Activated CD8-positive, alpha-beta T cell treated with anti-CD3 and anti-CD28 coated beads for 36 hours (primary cell): ENCODE data around the gene RAD51B. TPM values are rescaled to one million over a fixed set of nuclear protein-coding genes. Genes with fewer than 3 reads are reported as not detected.

ENCODE experiments used
- ATAC-seq: fragments of 200-7000 bp; cut with Tn5 transposase; one replicate; pipeline ENCODE4 v1.10.0; 2021; ENCODE audit warnings: mild to moderate bottlenecking, moderate library complexity
- CTCF ChIA-PET: fragments of 350-600 bp; sonication (Branson Sonifier 250); formaldehyde crosslinking; loops from one replicate; lab custom pipeline; 2021; ENCODE audit warnings: antibody characterized with exemption; lab: Charles Lee
- POLR2A ChIA-PET: fragments of 350-600 bp; sonication (Branson Sonifier 250); formaldehyde crosslinking; loops from one replicate; lab custom pipeline; 2021; ENCODE audit warnings: antibody characterized with exemption; lab: Charles Lee
- DNase-seq: peaks from one replicate; pipeline ENCODE4 v3.0.0-alpha.2; 2020
- H3K27ac Mint-ChIP-seq: one replicate; pipeline ENCODE4 v1.8.0; 2021; ENCODE audit warnings: mild to moderate bottlenecking, mixed read lengths
- H3K27me3 Mint-ChIP-seq: one replicate; pipeline ENCODE4 v1.8.0; 2021; ENCODE audit warnings: mixed read lengths
- H3K36me3 Mint-ChIP-seq: one replicate; pipeline ENCODE4 v1.8.0; 2021; ENCODE audit warnings: low read depth, mixed read lengths
- H3K4me1 Mint-ChIP-seq: one replicate; pipeline ENCODE4 v1.8.0; 2021; ENCODE audit warnings: low read depth, mixed read lengths
- H3K4me3 Mint-ChIP-seq: one replicate; pipeline ENCODE4 v1.8.0; 2021; ENCODE audit warnings: mild to moderate bottlenecking, moderate library complexity, mixed read lengths
- H3K9me3 Mint-ChIP-seq: one replicate; pipeline ENCODE4 v1.8.0; 2021; ENCODE audit warnings: mixed read lengths
- CTCF ChIP-seq: fragments of 200-600 bp; IDR thresholded peaks from one replicate; pipeline ENCODE4 v1.8.0; 2022; ENCODE audit warnings: antibody characterized with exemption, mild to moderate bottlenecking
- intact Hi-C: fragments of 100-400 bp; cut with micrococcal nuclease; formaldehyde crosslinking; loops from one replicate; pipeline ENCODE4 v1.10.0; 2022
- total RNA-seq, 2 experiments: library from RNA; stranded (reverse); gene quantifications; one replicate each; pipeline ENCODE4 v1.2.3, GENCODE V29; 2021

The RAD51B gene
- total RNA-seq, 2 experiments from 2014 or later = 38.2 to 40.6 TPM

GRCh38 chr14:68521557-68521901 is 702.0 kb downstream of the RAD51B start:
- Mint-ChIP-seq H3K4me1 (peaks cover 23% of the 10 kb centered on the region), H3K9me3 (no peaks in the 10 kb centered on the region), H3K27ac (no peak overlapping the region), H3K27me3 (no peaks in the 10 kb centered on the region), H3K4me3 (no peak overlapping the region), H3K36me3 (no peaks in the 10 kb centered on the region)
- CTCF ChIA-PET = no interaction called here
- TF ChIP-seq CTCF = no peak
- DNase-seq = no peak
- POLR2A ChIA-PET = no interaction called here
- ATAC-seq = no peak
- intact Hi-C loops = no loop called here

- intact Hi-C loops = no loop called here
- H3K9me3 Mint-ChIP-seq = no peaks in the 10 kb centered on the region
- H3K4me3 Mint-ChIP-seq = no peak overlapping the region
- H3K27me3 Mint-ChIP-seq = no peaks in the 10 kb centered on the region
- POLR2A ChIA-PET = no interaction called here
- ATAC-seq (no peak), DNase-seq (no peak)
- H3K36me3 Mint-ChIP-seq = no peaks in the 10 kb centered on the region
- CTCF ChIA-PET = interaction anchor here (0.8 to 1.2 kb wide), 2 partner anchors 17 to 27 kb away, joined by 3 to 4 read pairs; no protein-coding TSS in a partner anchor
- peaks cover 20% of the 10 kb centered on the region for H3K4me1 Mint-ChIP-seq
- no peak for TF ChIP-seq CTCF
- H3K27ac Mint-ChIP-seq = no peak overlapping the region
Measured at GRCh38 chr14:68521961-68522509, 702.5 kb downstream of the RAD51B start.

DNA sequence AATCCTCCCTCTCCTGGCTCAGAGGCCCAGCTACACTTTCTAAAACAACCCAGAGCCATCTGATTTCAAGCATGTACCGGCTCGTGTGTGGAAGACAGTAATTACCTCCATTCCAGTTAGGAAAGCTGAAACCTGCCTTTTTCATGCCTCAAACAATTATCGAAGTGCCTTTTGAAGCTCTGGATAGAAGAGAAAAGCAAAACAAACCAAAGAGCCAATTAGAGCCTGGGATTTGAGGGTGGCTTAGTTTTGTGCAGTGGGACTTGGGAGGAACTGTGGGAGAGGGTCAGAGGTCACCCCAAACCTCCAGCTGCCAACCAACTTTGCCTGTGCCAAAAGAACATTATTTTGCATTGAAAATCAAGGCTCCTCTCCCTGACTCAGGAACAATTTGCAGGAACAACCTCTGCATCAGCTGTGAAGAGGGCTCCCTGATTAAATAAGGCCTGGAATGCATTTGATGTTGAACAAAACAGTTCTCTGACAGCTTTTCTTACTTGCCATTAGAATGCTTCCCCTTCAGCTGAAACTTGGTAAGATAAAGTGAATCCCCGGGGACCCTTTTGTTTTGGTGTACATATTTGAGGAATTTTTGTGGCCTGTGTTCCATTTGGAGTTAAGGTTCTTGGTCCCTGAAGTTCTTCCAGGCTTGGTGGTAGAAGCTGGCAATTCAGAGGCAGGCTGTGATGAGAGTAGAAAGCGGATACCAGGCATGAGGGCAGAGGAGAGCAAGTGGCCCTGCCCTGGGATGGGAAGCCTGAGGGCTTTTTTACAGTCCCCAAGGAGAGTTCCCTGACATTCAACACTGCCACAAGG is 703.1 kb downstream of the RAD51B start:
- H3K27me3 Mint-ChIP-seq = no peaks in the 10 kb centered on the region
- no peak for TF ChIP-seq CTCF
- no peaks in the 10 kb centered on the region for H3K36me3 Mint-ChIP-seq
- no peak for DNase-seq
- intact Hi-C loops = no loop called here
- H3K4me1 Mint-ChIP-seq = peaks cover 17% of the 10 kb centered on the region
- ChIA-PET POLR2A (no interaction called here), CTCF (interaction anchor here (0.8 to 1.2 kb wide), 2 partner anchors 18 to 27 kb away, joined by 3 to 4 read pairs; no protein-coding TSS in a partner anchor)
- ATAC-seq = no peak
- no peaks in the 10 kb centered on the region for H3K9me3 Mint-ChIP-seq
- no peak overlapping the region for H3K27ac Mint-ChIP-seq
- no peak overlapping the region for H3K4me3 Mint-ChIP-seq

- intact Hi-C loops = no loop called here
- Mint-ChIP-seq H3K4me3 (no peak overlapping the region), H3K27me3 (no peaks in the 10 kb centered on the region), H3K9me3 (peaks cover 3% of the 10 kb centered on the region), H3K36me3 (no peaks in the 10 kb centered on the region), H3K27ac (no peak overlapping the region), H3K4me1 (peaks cover 16% of the 10 kb centered on the region)
- no peak for TF ChIP-seq CTCF
- POLR2A ChIA-PET = no interaction called here
- no peak for DNase-seq
- no peak for ATAC-seq
- CTCF ChIA-PET = no interaction called here
Measured at GRCh38 chr14:68523326-68523610, 703.7 kb downstream of the RAD51B start.

DNA sequence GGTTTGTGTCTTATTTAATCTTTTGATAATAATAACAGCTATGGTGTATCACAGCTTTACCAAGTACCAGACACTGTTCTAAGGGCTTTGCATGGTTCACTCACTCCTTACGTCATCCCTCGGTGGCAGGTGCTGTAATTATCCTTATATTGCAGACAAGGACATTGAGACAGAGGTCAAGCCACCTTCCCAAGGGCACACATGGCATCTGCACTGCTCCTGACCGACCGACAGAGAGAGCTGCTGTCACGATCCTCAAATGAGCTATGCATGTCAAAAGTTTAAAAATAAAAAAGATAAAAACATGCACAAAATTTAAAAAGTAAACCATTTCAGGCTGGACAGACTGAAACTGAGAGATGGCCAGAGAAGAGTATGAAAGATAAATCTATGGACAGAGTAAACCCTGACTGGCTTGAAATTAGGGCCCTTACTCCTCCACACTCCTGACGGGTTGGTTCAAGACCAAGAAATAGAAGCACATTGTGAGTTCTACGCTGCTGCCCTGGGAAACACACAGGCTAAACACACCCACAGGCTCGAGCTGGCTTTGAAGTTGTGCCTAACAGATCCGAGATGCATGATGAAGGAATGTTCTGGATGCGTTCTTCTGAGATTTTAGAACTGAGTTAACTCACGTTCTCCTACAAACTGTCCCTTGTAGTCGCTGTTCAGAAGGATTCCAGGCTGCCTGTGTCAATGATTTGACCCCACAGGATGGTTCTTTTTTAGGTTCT is 704.6 kb downstream of the RAD51B start:
- Mint-ChIP-seq H3K4me1 (peaks cover 11% of the 10 kb centered on the region), H3K9me3 (peaks cover 3% of the 10 kb centered on the region), H3K4me3 (no peak overlapping the region), H3K27me3 (no peaks in the 10 kb centered on the region), H3K27ac (no peak overlapping the region), H3K36me3 (no peaks in the 10 kb centered on the region)
- ATAC-seq (no peak), DNase-seq (no peak)
- ChIA-PET CTCF (no interaction called here), POLR2A (no interaction called here)
- TF ChIP-seq CTCF = no peak
- intact Hi-C loops = no loop called here
